ENCODE measurements around the gene DNM2. TPM values are rescaled to one million over a fixed set of nuclear protein-coding genes. Genes with fewer than 3 reads are reported as not detected.

DNM2 gene
- total and polyA plus RNA-seq, 7 donors, result 70.6 to 149 (median 122) TPM

GRCh38 chr19:10811391-10812111 is 93.7 kb downstream of the DNM2 start:
- no peaks in the 10 kb centered on the region for H3K9me3 ChIP-seq
- TF ChIP-seq CTCF (IDR thresholded peaks at IDR 0.05), result no peak
- DNase-seq (no peak), ATAC-seq (no peak)
- no peak overlapping the region for H3K4me3 ChIP-seq
- H3K4me1 ChIP-seq, result no peaks in the 10 kb centered on the region
- no peak overlapping the region for H3K27ac ChIP-seq
- no peaks in the 10 kb centered on the region for H3K27me3 ChIP-seq (ENCODE audit: insufficient read depth in 3 of 3, low read length in 2 of 3)
- intact Hi-C loops (cut with DNase I), result no loop called here
- WGBS, 3 donors, result 78 to 83% (median 81%) methylated on average over 17 of the region's 17 CpGs
- H3K36me3 ChIP-seq (ENCODE audit: insufficient read depth in 1 of 2, low read depth in 1 of 2), result peaks cover 0 to 78% of the 10 kb centered on the region in 2 donors

GRCh38 chr19:10812196-10812595 is 94.3 kb downstream of the DNM2 start:
- ATAC-seq (no peak), DNase-seq (no peak)
- TF ChIP-seq CTCF (IDR thresholded peaks at IDR 0.05), result no peak
- Histone ChIP-seq H3K4me1 (no peaks in the 10 kb centered on the region), H3K36me3 (ENCODE audit: insufficient read depth in 1 of 2, low read depth in 1 of 2) (peaks cover 0 to 77% of the 10 kb centered on the region in 2 donors), H3K27ac (peak overlapping the region; percentile 16), H3K9me3 (no peaks in the 10 kb centered on the region), H3K27me3 (ENCODE audit: insufficient read depth in 3 of 3, low read length in 2 of 3) (no peaks in the 10 kb centered on the region), H3K4me3 (no peak overlapping the region)
- intact Hi-C loops (cut with DNase I), result no loop called here
- WGBS, 3 donors, result 96 to 97% (median 96%) methylated on average over 19 of the region's 19 CpGs

- TF ChIP-seq CTCF (IDR thresholded peaks at IDR 0.05), result no peak
- Histone ChIP-seq H3K27me3 (ENCODE audit: insufficient read depth in 3 of 3, low read length in 2 of 3) (no peaks in the 10 kb centered on the region), H3K9me3 (no peaks in the 10 kb centered on the region), H3K27ac (peak overlapping the region; percentile 55), H3K4me1 (no peaks in the 10 kb centered on the region), H3K36me3 (ENCODE audit: insufficient read depth in 1 of 2, low read depth in 1 of 2) (peaks cover 0 to 70% of the 10 kb centered on the region in 2 donors), H3K4me3 (no peak overlapping the region)
- WGBS, 3 donors, result 67 to 77% (median 71%) methylated on average over 9 of the region's 9 CpGs
- DNase-seq, result peak; percentile 65 to 73
- intact Hi-C loops (cut with DNase I), result no loop called here
- ATAC-seq, result peak; percentile 54 to 64 (median 59)
Measured at GRCh38 chr19:10812902-10813404, 95.1 kb downstream of the DNM2 start.

- no peaks in the 10 kb centered on the region for H3K4me1 ChIP-seq
- H3K4me3 ChIP-seq, result no peak overlapping the region
- 94 to 98% (median 97%) methylated on average over 9 of the region's 9 CpGs for WGBS, 3 donors
- no peaks in the 10 kb centered on the region for H3K27me3 ChIP-seq (ENCODE audit: insufficient read depth in 3 of 3, low read length in 2 of 3)
- no peak overlapping the region for H3K27ac ChIP-seq
- DNase-seq, result no peak
- intact Hi-C loops (cut with DNase I), result no loop called here
- H3K36me3 ChIP-seq (ENCODE audit: insufficient read depth in 1 of 2, low read depth in 1 of 2), result peaks cover 0 to 64% of the 10 kb centered on the region in 2 donors
- TF ChIP-seq CTCF (IDR thresholded peaks at IDR 0.05), result no peak
- no peak for ATAC-seq
- H3K9me3 ChIP-seq, result no peaks in the 10 kb centered on the region
Measured at GRCh38 chr19:10815007-10815536, 97.2 kb downstream of the DNM2 start.
